HepG2 (cell line): ENCODE results near the gene ZDHHC16. TPM values are rescaled to one million over a fixed set of nuclear protein-coding genes. Genes with fewer than 3 reads are reported as not detected.

Experiments used
- PRDM4 ChIP-seq: sonication (generic); formaldehyde crosslinking; IDR thresholded peaks from 2 replicates; pipeline ENCODE4 v1.9.0; 2021; ENCODE audit warnings: missing genetic modification reagents, borderline replicate concordance
- SATB2 ChIP-seq: sonication (generic); formaldehyde crosslinking; IDR thresholded peaks from 2 replicates; pipeline ENCODE4 v1.5.0; 2020; ENCODE audit warnings: missing genetic modification reagents
- TGIF2 ChIP-seq: IDR thresholded peaks from 2 replicates; pipeline ENCODE4 v1.6.1; 2016; ENCODE audit warnings: control low read depth, missing compliant biosample characterization
- ZNF124 ChIP-seq: sonication (generic); formaldehyde crosslinking; IDR thresholded peaks from 2 replicates; pipeline ENCODE4 v1.4.0; 2020; ENCODE audit warnings: missing genetic modification reagents
- ZNF30 ChIP-seq: sonication (generic); formaldehyde crosslinking; IDR thresholded peaks from 2 replicates; pipeline ENCODE4 v1.5.0; 2020; ENCODE audit warnings: mild to moderate bottlenecking, missing genetic modification reagents
- ZNF567 ChIP-seq: sonication (generic); formaldehyde crosslinking; IDR thresholded peaks from 2 replicates; pipeline ENCODE4 v1.8.1; 2023; ENCODE audit warnings: mild to moderate bottlenecking, missing genetic modification reagents, borderline replicate concordance
- ZNF816 ChIP-seq: sonication (generic); formaldehyde crosslinking; IDR thresholded peaks from 2 replicates; pipeline ENCODE4 v1.8.0; 2022; ENCODE audit warnings: missing genetic modification reagents, mild to moderate bottlenecking, borderline replicate concordance
- polyA plus RNA-seq, 8 experiments: library from polyadenylated mRNA; depleted of rRNA in 3 of 8; stranded (reverse) in 7 of 8; unstranded in 1 of 8; fragments of >200 nt; fragmentation: Illumina TruSeq in 4 of 8; extraction: Trizol in 4 of 8; gene quantifications; 2 replicates each; pipeline versions ENCODE4 v1.2.1 to v1.2.3, GENCODE V29; 2011 to 2016; ENCODE audit warnings: low read depth in 4 of 8, missing spikeins in 1 of 8, mixed read lengths in 1 of 8; ENCODE audit not compliant: insufficient read depth in 1 of 8
- total RNA-seq, 5 experiments: library from RNA; depleted of rRNA; stranded (reverse); fragments of >200 nt; fragmentation: Illumina TruSeq; extraction: Trizol; gene quantifications; 2 replicates each; pipeline ENCODE4 v1.2.3, GENCODE V29; 2016; ENCODE audit warnings: low read depth in 1 of 5
- TF ChIP-seq, protein P1 (sequence below): IDR thresholded peaks from 2 replicates; pipeline ENCODE4 v1.6.1; 2016; ENCODE audit warnings: mild to moderate bottlenecking
- TF ChIP-seq, protein P2 (sequence below): sonication (generic); formaldehyde crosslinking; IDR thresholded peaks from 2 replicates; pipeline ENCODE4 v1.5.1; 2020; ENCODE audit warnings: missing genetic modification reagents, mild to moderate bottlenecking, borderline replicate concordance
- TF ChIP-seq, protein P3 (sequence below): sonication (generic); formaldehyde crosslinking; IDR thresholded peaks from 2 replicates; pipeline ENCODE4 v1.4.0; 2020; ENCODE audit warnings: missing genetic modification reagents, borderline replicate concordance
- TF ChIP-seq, protein P4 (sequence below): sonication (generic); formaldehyde crosslinking; IDR thresholded peaks from 2 replicates; pipeline ENCODE4 v1.5.1; 2020; ENCODE audit warnings: mild to moderate bottlenecking, missing genetic modification reagents, borderline replicate concordance

ZDHHC16 gene
- total and polyA plus RNA-seq, 2 of the 13 experiments (the other 11 are each of a cell fraction or from before 2014, with no cell fraction given), result 40.8 to 41.8 TPM

GRCh38 chr10:97498841-97499560, 53.0 kb downstream of the ZDHHC16 start, which contains the start of gene UBTD1 (continued):
- TF ChIP-seq, protein P1, sequence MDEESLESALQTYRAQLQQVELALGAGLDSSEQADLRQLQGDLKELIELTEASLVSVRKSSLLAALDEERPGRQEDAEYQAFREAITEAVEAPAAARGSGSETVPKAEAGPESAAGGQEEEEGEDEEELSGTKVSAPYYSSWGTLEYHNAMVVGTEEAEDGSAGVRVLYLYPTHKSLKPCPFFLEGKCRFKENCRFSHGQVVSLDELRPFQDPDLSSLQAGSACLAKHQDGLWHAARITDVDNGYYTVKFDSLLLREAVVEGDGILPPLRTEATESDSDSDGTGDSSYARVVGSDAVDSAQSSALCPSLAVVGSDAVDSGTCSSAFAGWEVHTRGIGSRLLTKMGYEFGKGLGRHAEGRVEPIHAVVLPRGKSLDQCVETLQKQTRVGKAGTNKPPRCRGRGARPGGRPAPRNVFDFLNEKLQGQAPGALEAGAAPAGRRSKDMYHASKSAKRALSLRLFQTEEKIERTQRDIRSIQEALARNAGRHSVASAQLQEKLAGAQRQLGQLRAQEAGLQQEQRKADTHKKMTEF (CRISPR knock-in tag), result 0 out of 2 replicates have a peak, but pooled peaks have one; percentile 9
- TF ChIP-seq ZNF816 (0 out of 2 replicates have a peak, but pooled peaks have one; percentile 21), ZNF567 (0 out of 2 replicates have a peak, but pooled peaks have one; percentile 32), ZNF30 (CRISPR knock-in tag) (no peak), TGIF2 (CRISPR knock-in tag) (no peak), SATB2 (0 out of 2 replicates have a peak, but pooled peaks have one; percentile 44), PRDM4 (CRISPR knock-in tag) (no peak), ZNF124 (no peak)
- TF ChIP-seq, protein P2, sequence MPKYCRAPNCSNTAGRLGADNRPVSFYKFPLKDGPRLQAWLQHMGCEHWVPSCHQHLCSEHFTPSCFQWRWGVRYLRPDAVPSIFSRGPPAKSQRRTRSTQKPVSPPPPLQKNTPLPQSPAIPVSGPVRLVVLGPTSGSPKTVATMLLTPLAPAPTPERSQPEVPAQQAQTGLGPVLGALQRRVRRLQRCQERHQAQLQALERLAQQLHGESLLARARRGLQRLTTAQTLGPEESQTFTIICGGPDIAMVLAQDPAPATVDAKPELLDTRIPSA, result no peak
- TF ChIP-seq, protein P3, sequence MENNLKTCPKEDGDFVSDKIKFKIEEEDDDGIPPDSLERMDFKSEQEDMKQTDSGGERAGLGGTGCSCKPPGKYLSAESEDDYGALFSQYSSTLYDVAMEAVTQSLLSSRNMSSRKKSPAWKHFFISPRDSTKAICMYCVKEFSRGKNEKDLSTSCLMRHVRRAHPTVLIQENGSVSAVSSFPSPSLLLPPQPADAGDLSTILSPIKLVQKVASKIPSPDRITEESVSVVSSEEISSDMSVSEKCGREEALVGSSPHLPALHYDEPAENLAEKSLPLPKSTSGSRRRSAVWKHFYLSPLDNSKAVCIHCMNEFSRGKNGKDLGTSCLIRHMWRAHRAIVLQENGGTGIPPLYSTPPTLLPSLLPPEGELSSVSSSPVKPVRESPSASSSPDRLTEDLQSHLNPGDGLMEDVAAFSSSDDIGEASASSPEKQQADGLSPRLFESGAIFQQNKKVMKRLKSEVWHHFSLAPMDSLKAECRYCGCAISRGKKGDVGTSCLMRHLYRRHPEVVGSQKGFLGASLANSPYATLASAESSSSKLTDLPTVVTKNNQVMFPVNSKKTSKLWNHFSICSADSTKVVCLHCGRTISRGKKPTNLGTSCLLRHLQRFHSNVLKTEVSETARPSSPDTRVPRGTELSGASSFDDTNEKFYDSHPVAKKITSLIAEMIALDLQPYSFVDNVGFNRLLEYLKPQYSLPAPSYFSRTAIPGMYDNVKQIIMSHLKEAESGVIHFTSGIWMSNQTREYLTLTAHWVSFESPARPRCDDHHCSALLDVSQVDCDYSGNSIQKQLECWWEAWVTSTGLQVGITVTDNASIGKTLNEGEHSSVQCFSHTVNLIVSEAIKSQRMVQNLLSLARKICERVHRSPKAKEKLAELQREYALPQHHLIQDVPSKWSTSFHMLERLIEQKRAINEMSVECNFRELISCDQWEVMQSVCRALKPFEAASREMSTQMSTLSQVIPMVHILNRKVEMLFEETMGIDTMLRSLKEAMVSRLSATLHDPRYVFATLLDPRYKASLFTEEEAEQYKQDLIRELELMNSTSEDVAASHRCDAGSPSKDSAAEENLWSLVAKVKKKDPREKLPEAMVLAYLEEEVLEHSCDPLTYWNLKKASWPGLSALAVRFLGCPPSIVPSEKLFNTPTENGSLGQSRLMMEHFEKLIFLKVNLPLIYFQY (CRISPR knock-in tag), result no peak
- TF ChIP-seq, protein P4, sequence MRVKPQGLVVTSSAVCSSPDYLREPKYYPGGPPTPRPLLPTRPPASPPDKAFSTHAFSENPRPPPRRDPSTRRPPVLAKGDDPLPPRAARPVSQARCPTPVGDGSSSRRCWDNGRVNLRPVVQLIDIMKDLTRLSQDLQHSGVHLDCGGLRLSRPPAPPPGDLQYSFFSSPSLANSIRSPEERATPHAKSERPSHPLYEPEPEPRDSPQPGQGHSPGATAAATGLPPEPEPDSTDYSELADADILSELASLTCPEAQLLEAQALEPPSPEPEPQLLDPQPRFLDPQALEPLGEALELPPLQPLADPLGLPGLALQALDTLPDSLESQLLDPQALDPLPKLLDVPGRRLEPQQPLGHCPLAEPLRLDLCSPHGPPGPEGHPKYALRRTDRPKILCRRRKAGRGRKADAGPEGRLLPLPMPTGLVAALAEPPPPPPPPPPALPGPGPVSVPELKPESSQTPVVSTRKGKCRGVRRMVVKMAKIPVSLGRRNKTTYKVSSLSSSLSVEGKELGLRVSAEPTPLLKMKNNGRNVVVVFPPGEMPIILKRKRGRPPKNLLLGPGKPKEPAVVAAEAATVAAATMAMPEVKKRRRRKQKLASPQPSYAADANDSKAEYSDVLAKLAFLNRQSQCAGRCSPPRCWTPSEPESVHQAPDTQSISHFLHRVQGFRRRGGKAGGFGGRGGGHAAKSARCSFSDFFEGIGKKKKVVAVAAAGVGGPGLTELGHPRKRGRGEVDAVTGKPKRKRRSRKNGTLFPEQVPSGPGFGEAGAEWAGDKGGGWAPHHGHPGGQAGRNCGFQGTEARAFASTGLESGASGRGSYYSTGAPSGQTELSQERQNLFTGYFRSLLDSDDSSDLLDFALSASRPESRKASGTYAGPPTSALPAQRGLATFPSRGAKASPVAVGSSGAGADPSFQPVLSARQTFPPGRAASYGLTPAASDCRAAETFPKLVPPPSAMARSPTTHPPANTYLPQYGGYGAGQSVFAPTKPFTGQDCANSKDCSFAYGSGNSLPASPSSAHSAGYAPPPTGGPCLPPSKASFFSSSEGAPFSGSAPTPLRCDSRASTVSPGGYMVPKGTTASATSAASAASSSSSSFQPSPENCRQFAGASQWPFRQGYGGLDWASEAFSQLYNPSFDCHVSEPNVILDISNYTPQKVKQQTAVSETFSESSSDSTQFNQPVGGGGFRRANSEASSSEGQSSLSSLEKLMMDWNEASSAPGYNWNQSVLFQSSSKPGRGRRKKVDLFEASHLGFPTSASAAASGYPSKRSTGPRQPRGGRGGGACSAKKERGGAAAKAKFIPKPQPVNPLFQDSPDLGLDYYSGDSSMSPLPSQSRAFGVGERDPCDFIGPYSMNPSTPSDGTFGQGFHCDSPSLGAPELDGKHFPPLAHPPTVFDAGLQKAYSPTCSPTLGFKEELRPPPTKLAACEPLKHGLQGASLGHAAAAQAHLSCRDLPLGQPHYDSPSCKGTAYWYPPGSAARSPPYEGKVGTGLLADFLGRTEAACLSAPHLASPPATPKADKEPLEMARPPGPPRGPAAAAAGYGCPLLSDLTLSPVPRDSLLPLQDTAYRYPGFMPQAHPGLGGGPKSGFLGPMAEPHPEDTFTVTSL (CRISPR knock-in tag), result no peak
